GM13977 (cell line): ENCODE data around the gene RFPL2.

Experiments
- DNase-seq: peaks from one replicate; pipeline ENCODE4 v3.0.0; 2012; ENCODE audit warnings: low spot score
- in situ Hi-C: fragments of 300-500 bp; cut with MboI; formaldehyde crosslinking; loops from one replicate; pipeline ENCODE4 v1.12.0; 2022; ENCODE audit warnings: low sequenced_read_pairs, low pct_unique_long_range_greater_than_20kb, mixed read lengths, inconsistent platforms; ENCODE audit not compliant: unreplicated experiment
- TF ChIP-seq, protein P1 (sequence below): IDR thresholded peaks from 2 replicates; pipeline ENCODE4 v1.5.1; 2012; ENCODE audit warnings: mild to moderate bottlenecking, control low read depth; ENCODE audit not compliant: insufficient read depth; ENCODE audit errors: extremely low read depth, missing control alignments

The RFPL2 gene

DNA sequence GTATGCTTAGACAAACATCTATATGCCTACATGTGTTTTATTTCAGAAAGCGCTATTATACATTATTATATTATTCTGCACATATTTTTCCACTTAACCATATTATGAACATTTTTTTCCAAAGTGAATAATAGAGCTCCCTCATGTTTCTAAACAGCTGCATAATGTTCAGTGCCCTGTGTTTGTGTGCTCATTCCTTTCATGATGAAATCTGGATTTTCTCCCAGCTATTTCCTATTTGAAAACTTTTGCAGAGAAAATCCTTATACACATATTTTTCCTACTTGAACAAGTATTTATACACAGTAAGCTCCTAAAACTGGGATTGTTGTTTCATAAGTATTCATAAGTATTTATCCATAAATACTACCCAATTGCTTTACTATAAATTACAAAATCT, 18.1 kb upstream of the RFPL2 start:
- TF ChIP-seq, protein P1, sequence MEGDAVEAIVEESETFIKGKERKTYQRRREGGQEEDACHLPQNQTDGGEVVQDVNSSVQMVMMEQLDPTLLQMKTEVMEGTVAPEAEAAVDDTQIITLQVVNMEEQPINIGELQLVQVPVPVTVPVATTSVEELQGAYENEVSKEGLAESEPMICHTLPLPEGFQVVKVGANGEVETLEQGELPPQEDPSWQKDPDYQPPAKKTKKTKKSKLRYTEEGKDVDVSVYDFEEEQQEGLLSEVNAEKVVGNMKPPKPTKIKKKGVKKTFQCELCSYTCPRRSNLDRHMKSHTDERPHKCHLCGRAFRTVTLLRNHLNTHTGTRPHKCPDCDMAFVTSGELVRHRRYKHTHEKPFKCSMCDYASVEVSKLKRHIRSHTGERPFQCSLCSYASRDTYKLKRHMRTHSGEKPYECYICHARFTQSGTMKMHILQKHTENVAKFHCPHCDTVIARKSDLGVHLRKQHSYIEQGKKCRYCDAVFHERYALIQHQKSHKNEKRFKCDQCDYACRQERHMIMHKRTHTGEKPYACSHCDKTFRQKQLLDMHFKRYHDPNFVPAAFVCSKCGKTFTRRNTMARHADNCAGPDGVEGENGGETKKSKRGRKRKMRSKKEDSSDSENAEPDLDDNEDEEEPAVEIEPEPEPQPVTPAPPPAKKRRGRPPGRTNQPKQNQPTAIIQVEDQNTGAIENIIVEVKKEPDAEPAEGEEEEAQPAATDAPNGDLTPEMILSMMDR: no peak
- DNase-seq: no peak
- in situ Hi-C loops: no loop called here

DNA sequence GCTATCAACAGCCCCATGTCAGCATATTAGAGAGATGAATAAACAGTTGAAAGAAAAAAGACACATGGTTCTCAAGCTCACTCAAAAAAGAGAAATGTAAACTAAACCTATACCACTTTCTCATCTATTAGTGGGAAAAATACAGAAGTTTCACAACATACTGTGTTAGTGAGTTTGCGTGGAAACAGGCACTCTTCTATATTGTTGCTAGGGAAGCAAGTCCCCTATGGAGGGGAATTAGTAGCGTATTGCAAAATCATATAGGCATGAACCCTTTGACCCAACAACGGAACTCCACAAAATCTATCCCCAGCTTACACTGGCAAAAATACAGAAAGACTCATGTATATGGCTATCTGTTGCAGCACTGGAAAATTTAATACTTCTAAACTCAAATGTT, 14.2 kb upstream of the RFPL2 start:
- no peak for DNase-seq
- TF ChIP-seq, protein P1: no peak
- in situ Hi-C loops: no loop called here

DNA sequence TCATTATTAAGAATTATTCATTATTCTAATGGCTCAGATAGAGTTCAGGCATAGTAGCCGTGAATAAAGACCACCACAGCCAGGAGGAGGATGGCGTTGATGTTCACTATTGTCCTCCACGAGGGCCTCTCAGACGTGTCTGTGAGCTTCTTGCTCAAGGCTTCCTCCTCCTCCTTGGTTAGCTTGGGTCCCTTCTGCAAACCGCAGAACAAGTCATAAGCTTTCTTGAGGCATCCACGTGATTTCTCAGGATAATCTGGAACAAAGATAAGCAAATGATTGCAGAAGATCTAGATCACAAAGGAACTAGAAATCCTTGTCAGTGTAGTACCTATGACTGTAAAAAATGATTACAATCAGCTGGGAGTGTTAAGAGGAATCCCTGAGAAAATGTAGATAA, 13.6 kb upstream of the RFPL2 start:
- DNase-seq: no peak
- TF ChIP-seq, protein P1: no peak
- in situ Hi-C loops: no loop called here

DNA sequence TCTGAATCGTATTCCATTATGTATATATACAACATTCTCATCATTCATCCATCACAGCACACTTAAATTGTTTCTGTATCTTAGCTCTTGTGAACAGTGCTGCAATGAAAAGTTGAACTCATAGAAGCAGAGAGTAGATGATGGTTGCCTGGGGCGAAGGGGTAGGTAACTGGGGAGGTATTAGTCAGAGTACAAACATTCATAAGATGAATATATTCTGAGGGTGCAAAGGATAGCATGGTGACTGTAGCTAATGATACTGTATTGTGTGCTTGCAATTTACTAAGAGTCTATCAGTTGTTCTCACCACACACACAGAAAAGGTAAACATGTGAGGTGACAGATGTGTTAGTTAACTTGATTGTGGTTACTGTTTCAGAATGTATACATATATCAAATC, 12.6 kb upstream of the RFPL2 start:
- DNase-seq: no peak
- TF ChIP-seq, protein P1: no peak
- in situ Hi-C loops: no loop called here

DNA sequence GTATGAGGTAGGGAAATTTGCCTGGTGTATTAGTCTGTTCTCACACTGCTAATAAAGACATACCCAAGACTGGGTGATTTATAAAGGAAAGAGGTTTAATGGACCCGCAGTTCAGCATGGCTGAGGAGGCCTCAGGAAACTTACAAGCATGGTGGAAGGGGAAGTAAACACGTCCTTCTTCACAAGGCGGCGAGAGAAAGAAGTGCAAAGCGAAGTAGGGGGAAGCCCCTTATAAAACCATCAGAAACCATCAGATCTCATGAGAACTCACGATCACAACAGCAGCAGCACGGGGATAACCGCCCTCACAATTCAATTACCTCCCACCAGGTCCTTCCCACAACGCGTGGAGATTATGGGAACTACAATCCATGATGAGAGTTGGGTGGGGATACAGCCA, 12.0 kb upstream of the RFPL2 start:
- TF ChIP-seq, protein P1: no peak
- no peak for DNase-seq
- in situ Hi-C loops: no loop called here

DNA sequence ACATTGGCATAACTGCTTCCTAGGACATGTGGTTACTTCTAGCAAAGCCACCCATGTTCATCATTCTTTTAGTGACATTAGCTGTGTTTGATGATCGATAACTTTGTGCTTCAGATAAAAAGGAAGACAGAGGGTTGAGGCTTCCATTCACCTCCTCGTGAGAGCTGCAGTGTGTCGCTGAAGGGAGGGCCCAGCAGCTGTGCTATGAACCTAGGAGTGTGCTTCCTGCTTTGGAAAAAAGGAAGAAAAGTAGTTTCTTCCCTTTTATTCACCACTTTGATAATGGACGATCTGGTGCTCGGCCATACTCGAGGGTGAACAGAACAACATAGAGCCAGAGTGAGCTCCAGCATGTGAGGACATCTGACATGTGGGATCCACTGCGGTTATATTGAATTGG, 6.1 kb upstream of the RFPL2 start:
- TF ChIP-seq, protein P1: no peak
- no peak for DNase-seq
- in situ Hi-C loops: no loop called here

DNA sequence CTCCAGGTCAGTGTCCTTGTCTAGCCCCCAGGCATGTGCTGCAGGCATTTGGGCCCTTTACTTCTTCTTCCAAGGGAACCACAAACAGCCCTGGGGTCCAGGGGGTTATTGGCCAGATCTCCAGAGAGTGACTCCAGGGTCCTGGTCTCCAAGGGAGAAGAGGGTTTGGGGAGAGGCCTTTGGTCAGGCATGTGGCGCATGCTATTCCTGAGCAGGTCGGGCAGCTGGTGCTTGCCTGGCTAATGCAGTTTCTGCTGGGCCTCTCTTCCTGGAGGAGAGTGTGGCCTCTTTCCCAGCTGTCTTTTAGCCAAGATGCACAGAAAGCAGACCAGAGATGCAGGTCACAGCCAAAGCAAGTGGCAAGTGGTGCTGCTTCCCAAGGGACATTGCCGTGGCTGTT, 3.8 kb upstream of the RFPL2 start:
- TF ChIP-seq, protein P1: no peak
- in situ Hi-C loops: no loop called here
- no peak for DNase-seq
